HepG2 (cell line): Measurements from ENCODE around the gene SULT2A1. TPM values are rescaled to one million over a fixed set of nuclear protein-coding genes. Genes with fewer than 3 reads are reported as not detected.

ENCODE experiments used
- BRF2 ChIP-seq: sonication (generic); formaldehyde crosslinking; IDR thresholded peaks from 2 replicates; pipeline ENCODE4 v1.8.1; 2022; ENCODE audit warnings: mild to moderate bottlenecking, missing genetic modification reagents
- CREBL2 ChIP-seq: sonication (generic); formaldehyde crosslinking; IDR thresholded peaks from 2 replicates; pipeline ENCODE4 v1.8.1; 2023; ENCODE audit warnings: missing genetic modification reagents, mild to moderate bottlenecking, borderline replicate concordance
- DMTF1 ChIP-seq: sonication (generic); formaldehyde crosslinking; IDR thresholded peaks from 2 replicates; pipeline ENCODE4 v1.4.0; 2020; ENCODE audit warnings: mild to moderate bottlenecking, missing genetic modification reagents
- GPN1 ChIP-seq: sonication (generic); formaldehyde crosslinking; IDR thresholded peaks from 2 replicates; pipeline ENCODE4 v1.5.1; 2020; ENCODE audit warnings: missing genetic modification reagents, borderline replicate concordance
- HOXD1 ChIP-seq: sonication (generic); formaldehyde crosslinking; IDR thresholded peaks from 2 replicates; pipeline ENCODE4 v1.5.0; 2020; ENCODE audit warnings: missing genetic modification reagents
- LCORL ChIP-seq, 2 experiments: fragments of 450-650 bp in 1 of 2; sonication (generic) in 1 of 2; formaldehyde crosslinking in 1 of 2; IDR thresholded peaks; 2 replicates each; pipeline versions ENCODE4 v1.5.0 to v1.6.1; 2017 to 2020; ENCODE audit warnings: antibody characterized with exemption in 1 of 2, missing genetic modification reagents in 1 of 2
- NR1H2 ChIP-seq: sonication (generic); formaldehyde crosslinking; IDR thresholded peaks from 2 replicates; pipeline ENCODE4 v1.8.1; 2022; ENCODE audit warnings: low read depth, missing genetic modification reagents, borderline replicate concordance
- REPIN1 ChIP-seq: sonication (generic); formaldehyde crosslinking; IDR thresholded peaks from 2 replicates; pipeline ENCODE4 v1.8.0; 2022; ENCODE audit warnings: missing genetic modification reagents, low read depth, mild to moderate bottlenecking, borderline replicate concordance
- SATB2 ChIP-seq: sonication (generic); formaldehyde crosslinking; IDR thresholded peaks from 2 replicates; pipeline ENCODE4 v1.5.0; 2020; ENCODE audit warnings: missing genetic modification reagents
- SOX13 ChIP-seq, 3 experiments: fragments of 450-650 bp in 1 of 3; sonication (generic) in 1 of 3; formaldehyde crosslinking in 1 of 3; IDR thresholded peaks in 2 of 3; conservative IDR thresholded peaks in 1 of 3; 2 replicates each; pipeline versions ENCODE4 v1.5.0 to v1.6.1; 2016 to 2020; ENCODE audit warnings: antibody characterized with exemption in 1 of 3, mild to moderate bottlenecking in 1 of 3, missing compliant biosample characterization in 1 of 3, missing genetic modification reagents in 1 of 3, moderate library complexity in 1 of 3
- ZFP37 ChIP-seq: sonication (generic); formaldehyde crosslinking; IDR thresholded peaks from 2 replicates; pipeline ENCODE4 v1.4.0; 2020; ENCODE audit warnings: missing genetic modification reagents, borderline replicate concordance
- ZNF740 ChIP-seq: sonication (generic); formaldehyde crosslinking; IDR thresholded peaks from 2 replicates; pipeline ENCODE4 v1.4.0; 2020; ENCODE audit warnings: missing genetic modification reagents
- polyA plus RNA-seq, 8 experiments: library from polyadenylated mRNA; depleted of rRNA in 3 of 8; stranded (reverse) in 7 of 8; unstranded in 1 of 8; fragments of >200 nt; fragmentation: Illumina TruSeq in 4 of 8; extraction: Trizol in 4 of 8; gene quantifications; 2 replicates each; pipeline versions ENCODE4 v1.2.1 to v1.2.3, GENCODE V29; 2011 to 2016; ENCODE audit warnings: low read depth in 4 of 8, missing spikeins in 1 of 8, mixed read lengths in 1 of 8; ENCODE audit not compliant: insufficient read depth in 1 of 8
- total RNA-seq, 5 experiments: library from RNA; depleted of rRNA; stranded (reverse); fragments of >200 nt; fragmentation: Illumina TruSeq; extraction: Trizol; gene quantifications; 2 replicates each; pipeline ENCODE4 v1.2.3, GENCODE V29; 2016; ENCODE audit warnings: low read depth in 1 of 5
- TF ChIP-seq, protein P1 (sequence below): sonication (generic); formaldehyde crosslinking; IDR thresholded peaks from 2 replicates; pipeline ENCODE4 v1.4.0; 2020; ENCODE audit warnings: missing genetic modification reagents, borderline replicate concordance
- TF ChIP-seq, protein P2 (sequence below), 2 experiments: sonication (generic) in 1 of 2; formaldehyde crosslinking in 1 of 2; IDR thresholded peaks; 2 replicates each; pipeline versions ENCODE4 v1.4.0 to v1.6.1; 2018 to 2020; ENCODE audit warnings: missing genetic modification reagents in 2 of 2, borderline replicate concordance in 1 of 2, low read depth in 1 of 2, mild to moderate bottlenecking in 1 of 2, missing biosample characterization in 1 of 2
- TF ChIP-seq, protein P3 (sequence below): sonication (generic); formaldehyde crosslinking; IDR thresholded peaks from 2 replicates; pipeline ENCODE4 v1.4.0; 2020; ENCODE audit warnings: low read depth, missing genetic modification reagents

Gene SULT2A1
- total and polyA plus RNA-seq, 2 of the 13 experiments (the other 11 are each of a cell fraction or from before 2014, with no cell fraction given), result 137 to 193 TPM

- TF ChIP-seq DMTF1 (CRISPR knock-in tag) (no peak), ZFP37 (no peak), HOXD1 (CRISPR knock-in tag) (no peak), GPN1 (CRISPR knock-in tag) (no peak), REPIN1 (CRISPR knock-in tag) (peak; percentile 29; the same call in 1 of the 2 replicates), ZNF740 (CRISPR knock-in tag) (no peak), LCORL (IDR thresholded peaks at IDR 0.05) (no peak), LCORL (CRISPR knock-in tag; IDR thresholded peaks at IDR 0.05) (no peak), SOX13 (IDR thresholded peaks at IDR 0.05) (no peak), SOX13 (CRISPR knock-in tag; conservative IDR thresholded peaks at IDR 0.05 in 1 of 2, IDR thresholded peaks at IDR 0.05 in 1 of 2) (no peak), BRF2 (no peak), NR1H2 (CRISPR knock-in tag) (no peak), CREBL2 (no peak), SATB2 (CRISPR knock-in tag) (no peak)
- TF ChIP-seq, protein P1, sequence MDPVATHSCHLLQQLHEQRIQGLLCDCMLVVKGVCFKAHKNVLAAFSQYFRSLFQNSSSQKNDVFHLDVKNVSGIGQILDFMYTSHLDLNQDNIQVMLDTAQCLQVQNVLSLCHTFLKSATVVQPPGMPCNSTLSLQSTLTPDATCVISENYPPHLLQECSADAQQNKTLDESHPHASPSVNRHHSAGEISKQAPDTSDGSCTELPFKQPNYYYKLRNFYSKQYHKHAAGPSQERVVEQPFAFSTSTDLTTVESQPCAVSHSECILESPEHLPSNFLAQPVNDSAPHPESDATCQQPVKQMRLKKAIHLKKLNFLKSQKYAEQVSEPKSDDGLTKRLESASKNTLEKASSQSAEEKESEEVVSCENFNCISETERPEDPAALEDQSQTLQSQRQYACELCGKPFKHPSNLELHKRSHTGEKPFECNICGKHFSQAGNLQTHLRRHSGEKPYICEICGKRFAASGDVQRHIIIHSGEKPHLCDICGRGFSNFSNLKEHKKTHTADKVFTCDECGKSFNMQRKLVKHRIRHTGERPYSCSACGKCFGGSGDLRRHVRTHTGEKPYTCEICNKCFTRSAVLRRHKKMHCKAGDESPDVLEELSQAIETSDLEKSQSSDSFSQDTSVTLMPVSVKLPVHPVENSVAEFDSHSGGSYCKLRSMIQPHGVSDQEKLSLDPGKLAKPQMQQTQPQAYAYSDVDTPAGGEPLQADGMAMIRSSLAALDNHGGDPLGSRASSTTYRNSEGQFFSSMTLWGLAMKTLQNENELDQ, result no peak
- TF ChIP-seq, protein P2, sequence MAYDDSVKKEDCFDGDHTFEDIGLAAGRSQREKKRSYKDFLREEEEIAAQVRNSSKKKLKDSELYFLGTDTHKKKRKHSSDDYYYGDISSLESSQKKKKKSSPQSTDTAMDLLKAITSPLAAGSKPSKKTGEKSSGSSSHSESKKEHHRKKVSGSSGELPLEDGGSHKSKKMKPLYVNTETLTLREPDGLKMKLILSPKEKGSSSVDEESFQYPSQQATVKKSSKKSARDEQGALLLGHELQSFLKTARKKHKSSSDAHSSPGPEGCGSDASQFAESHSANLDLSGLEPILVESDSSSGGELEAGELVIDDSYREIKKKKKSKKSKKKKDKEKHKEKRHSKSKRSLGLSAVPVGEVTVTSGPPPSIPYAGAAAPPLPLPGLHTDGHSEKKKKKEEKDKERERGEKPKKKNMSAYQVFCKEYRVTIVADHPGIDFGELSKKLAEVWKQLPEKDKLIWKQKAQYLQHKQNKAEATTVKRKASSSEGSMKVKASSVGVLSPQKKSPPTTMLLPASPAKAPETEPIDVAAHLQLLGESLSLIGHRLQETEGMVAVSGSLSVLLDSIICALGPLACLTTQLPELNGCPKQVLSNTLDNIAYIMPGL (CRISPR knock-in tag; IDR thresholded peaks at IDR 0.05; ENCODE audit: borderline replicate concordance in 1 of 2, low read depth in 1 of 2), result peak; percentile 55 to 78; a peak in 2 of 4 replicates
- TF ChIP-seq, protein P3, sequence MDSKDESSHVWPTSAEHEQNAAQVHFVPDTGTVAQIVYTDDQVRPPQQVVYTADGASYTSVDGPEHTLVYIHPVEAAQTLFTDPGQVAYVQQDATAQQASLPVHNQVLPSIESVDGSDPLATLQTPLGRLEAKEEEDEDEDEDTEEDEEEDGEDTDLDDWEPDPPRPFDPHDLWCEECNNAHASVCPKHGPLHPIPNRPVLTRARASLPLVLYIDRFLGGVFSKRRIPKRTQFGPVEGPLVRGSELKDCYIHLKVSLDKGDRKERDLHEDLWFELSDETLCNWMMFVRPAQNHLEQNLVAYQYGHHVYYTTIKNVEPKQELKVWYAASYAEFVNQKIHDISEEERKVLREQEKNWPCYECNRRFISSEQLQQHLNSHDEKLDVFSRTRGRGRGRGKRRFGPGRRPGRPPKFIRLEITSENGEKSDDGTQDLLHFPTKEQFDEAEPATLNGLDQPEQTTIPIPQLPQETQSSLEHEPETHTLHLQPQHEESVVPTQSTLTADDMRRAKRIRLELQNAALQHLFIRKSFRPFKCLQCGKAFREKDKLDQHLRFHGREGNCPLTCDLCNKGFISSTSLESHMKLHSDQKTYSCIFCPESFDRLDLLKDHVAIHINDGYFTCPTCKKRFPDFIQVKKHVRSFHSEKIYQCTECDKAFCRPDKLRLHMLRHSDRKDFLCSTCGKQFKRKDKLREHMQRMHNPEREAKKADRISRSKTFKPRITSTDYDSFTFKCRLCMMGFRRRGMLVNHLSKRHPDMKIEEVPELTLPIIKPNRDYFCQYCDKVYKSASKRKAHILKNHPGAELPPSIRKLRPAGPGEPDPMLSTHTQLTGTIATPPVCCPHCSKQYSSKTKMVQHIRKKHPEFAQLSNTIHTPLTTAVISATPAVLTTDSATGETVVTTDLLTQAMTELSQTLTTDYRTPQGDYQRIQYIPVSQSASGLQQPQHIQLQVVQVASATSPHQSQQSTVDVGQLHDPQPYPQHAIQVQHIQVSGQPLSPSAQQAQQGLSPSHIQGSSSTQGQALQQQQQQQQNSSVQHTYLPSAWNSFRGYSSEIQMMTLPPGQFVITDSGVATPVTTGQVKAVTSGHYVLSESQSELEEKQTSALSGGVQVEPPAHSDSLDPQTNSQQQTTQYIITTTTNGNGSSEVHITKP (CRISPR knock-in tag), result no peak
These were observed 22.6 kb downstream of the SULT2A1 start (continued) for GRCh38 chr19:47863514-47863936.
